OCI-LY1 (cell line): ENCODE data around the gene SPTLC3.

Experiments
- H2AFZ ChIP-seq: fragments of 200-600 bp; sonication (generic), shearing (Covaris generic); 2 replicates; pipeline ENCODE4 v1.6.0; 2014; ENCODE audit warnings: antibody characterized with exemption, mild to moderate bottlenecking, low read length
- H3F3A ChIP-seq: fragments of 200-600 bp; sonication (generic), shearing (Covaris generic); 2 replicates; pipeline ENCODE4 v1.6.0; 2014; ENCODE audit warnings: mild to moderate bottlenecking, antibody characterized with exemption, low read length, moderate library complexity; ENCODE audit not compliant: insufficient read depth
- H3K27ac ChIP-seq: fragments of 200-600 bp; sonication (generic); 2 replicates; pipeline ENCODE4 v1.5.1; 2014; ENCODE audit warnings: low read length, mixed run types, mild to moderate bottlenecking, low read depth; ENCODE audit not compliant: poor library complexity, severe bottlenecking
- H3K27me3 ChIP-seq: fragments of 200-600 bp; sonication (generic); 2 replicates; pipeline ENCODE4 v1.6.0; 2014; ENCODE audit warnings: antibody characterized with exemption, mild to moderate bottlenecking, low read length, moderate library complexity; ENCODE audit not compliant: insufficient read depth
- H3K36me3 ChIP-seq: fragments of 200-600 bp; sonication (generic); 2 replicates; pipeline ENCODE4 v1.6.1; 2014; ENCODE audit warnings: mild to moderate bottlenecking, antibody characterized with exemption, low read length, moderate library complexity, mixed read lengths; ENCODE audit not compliant: insufficient read depth
- H3K4me1 ChIP-seq: fragments of 200-600 bp; sonication (generic); 2 replicates; pipeline ENCODE4 v1.5.1; 2014; ENCODE audit warnings: mild to moderate bottlenecking, low read length, moderate library complexity; ENCODE audit not compliant: insufficient read depth, severe bottlenecking
- H3K4me2 ChIP-seq: fragments of 200-600 bp; sonication (generic), shearing (Covaris generic); 2 replicates; pipeline ENCODE4 v1.6.1; 2014; ENCODE audit warnings: low read length
- H3K4me3 ChIP-seq: fragments of 200-600 bp; sonication (generic); 2 replicates; pipeline ENCODE4 v1.5.1; 2014; ENCODE audit warnings: low read length, low read depth, mild to moderate bottlenecking, mixed read lengths; ENCODE audit not compliant: poor library complexity, severe bottlenecking
- H3K79me2 ChIP-seq: fragments of 200-600 bp; shearing (Covaris generic); 2 replicates; pipeline ENCODE4 v1.6.1; 2016; ENCODE audit warnings: mixed run types, low read length, mixed read lengths; ENCODE audit not compliant: insufficient read depth
- H3K9ac ChIP-seq: fragments of 200-600 bp; sonication (generic), shearing (Covaris generic); 2 replicates; pipeline ENCODE4 v1.6.1; 2014; ENCODE audit warnings: mild to moderate bottlenecking, low read length, mixed read lengths
- H3K9me2 ChIP-seq: fragments of 200-600 bp; sonication (generic), shearing (Covaris generic); 2 replicates; pipeline ENCODE4 v1.6.1; 2014; ENCODE audit warnings: low read depth, mild to moderate bottlenecking, low read length, mixed read lengths
- H3K9me3 ChIP-seq: fragments of 200-600 bp; shearing (Covaris generic); 2 replicates; pipeline ENCODE4 v1.6.1; 2014; ENCODE audit warnings: low read length, mixed read lengths
- H4K20me1 ChIP-seq: fragments of 200-600 bp; sonication (generic), shearing (Covaris generic); 2 replicates; pipeline ENCODE4 v1.6.0; 2016; ENCODE audit warnings: mild to moderate bottlenecking, low read length; ENCODE audit not compliant: insufficient read depth
- EZH2 ChIP-seq: fragments of 200-600 bp; sonication (generic), shearing (Covaris generic); IDR thresholded peaks from 2 replicates; pipeline ENCODE4 v1.8.0; 2017; ENCODE audit warnings: borderline replicate concordance, mixed run types, mild to moderate bottlenecking, antibody characterized with exemption, low read length, moderate library complexity, mixed read lengths
- TF ChIP-seq, protein P1 (sequence below): fragments of 200-600 bp; sonication (generic), shearing (Covaris generic); IDR thresholded peaks from 2 replicates; pipeline ENCODE4 v1.5.1; 2017; ENCODE audit warnings: mild to moderate bottlenecking, antibody characterized with exemption, low read length, moderate library complexity, mixed read lengths

Gene SPTLC3

DNA sequence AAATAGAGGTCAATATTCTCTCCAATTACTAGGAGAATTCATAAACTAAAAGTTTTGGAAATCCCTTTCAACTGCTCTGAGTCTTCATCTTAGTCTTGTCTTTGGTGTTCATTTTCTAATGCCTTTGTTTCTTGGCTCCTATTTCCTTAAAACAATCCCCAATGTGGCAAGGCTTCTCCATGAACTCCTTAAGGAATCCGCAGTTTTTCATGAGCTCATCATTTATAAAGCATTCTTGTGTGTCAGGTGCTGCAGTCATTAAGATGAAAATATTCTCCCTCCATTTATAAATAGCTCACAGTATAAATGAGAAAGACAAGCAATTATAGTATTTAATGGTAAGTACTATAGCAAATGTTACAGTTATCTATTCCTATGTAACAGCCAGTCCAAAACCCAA lies 4.6 kb downstream of the SPTLC3 start:
- no peaks in the 10 kb centered on the region for H3K9me3 ChIP-seq
- no peaks in the 10 kb centered on the region for H4K20me1 ChIP-seq
- no peak overlapping the region for H3K4me2 ChIP-seq
- no peaks in the 10 kb centered on the region for H3K36me3 ChIP-seq
- H3K27me3 ChIP-seq, result no peaks in the 10 kb centered on the region
- no peaks in the 10 kb centered on the region for H3K79me2 ChIP-seq
- TF ChIP-seq, protein P1, sequence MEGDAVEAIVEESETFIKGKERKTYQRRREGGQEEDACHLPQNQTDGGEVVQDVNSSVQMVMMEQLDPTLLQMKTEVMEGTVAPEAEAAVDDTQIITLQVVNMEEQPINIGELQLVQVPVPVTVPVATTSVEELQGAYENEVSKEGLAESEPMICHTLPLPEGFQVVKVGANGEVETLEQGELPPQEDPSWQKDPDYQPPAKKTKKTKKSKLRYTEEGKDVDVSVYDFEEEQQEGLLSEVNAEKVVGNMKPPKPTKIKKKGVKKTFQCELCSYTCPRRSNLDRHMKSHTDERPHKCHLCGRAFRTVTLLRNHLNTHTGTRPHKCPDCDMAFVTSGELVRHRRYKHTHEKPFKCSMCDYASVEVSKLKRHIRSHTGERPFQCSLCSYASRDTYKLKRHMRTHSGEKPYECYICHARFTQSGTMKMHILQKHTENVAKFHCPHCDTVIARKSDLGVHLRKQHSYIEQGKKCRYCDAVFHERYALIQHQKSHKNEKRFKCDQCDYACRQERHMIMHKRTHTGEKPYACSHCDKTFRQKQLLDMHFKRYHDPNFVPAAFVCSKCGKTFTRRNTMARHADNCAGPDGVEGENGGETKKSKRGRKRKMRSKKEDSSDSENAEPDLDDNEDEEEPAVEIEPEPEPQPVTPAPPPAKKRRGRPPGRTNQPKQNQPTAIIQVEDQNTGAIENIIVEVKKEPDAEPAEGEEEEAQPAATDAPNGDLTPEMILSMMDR, result no peak
- TF ChIP-seq EZH2, result no peak
- no peak overlapping the region for H2AFZ ChIP-seq
- peaks cover 22% of the 10 kb centered on the region for H3K4me1 ChIP-seq
- H3K9me2 ChIP-seq, result no peaks in the 10 kb centered on the region
- no peak overlapping the region for H3K4me3 ChIP-seq
- H3F3A ChIP-seq, result no peaks in the 10 kb centered on the region
- H3K9ac ChIP-seq, result no peak overlapping the region
- no peak overlapping the region for H3K27ac ChIP-seq

DNA sequence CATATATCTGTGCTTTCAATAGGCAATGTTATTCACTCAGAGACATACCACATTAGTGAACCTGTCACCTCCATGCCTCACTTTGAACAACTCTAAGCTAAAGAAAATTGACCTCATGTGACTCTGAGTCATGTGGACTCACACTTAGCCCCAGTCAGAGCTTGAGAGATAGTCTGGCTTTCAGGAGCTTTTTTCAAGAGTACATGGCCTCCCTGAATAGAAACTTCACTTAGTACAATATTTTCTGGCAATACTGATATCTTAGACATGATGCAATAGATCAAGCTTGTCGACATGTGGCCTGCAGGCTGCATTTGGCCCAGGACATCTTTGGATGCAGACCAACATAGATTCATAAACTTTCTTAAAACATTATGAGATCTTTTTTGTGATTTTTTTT lies 8.5 kb downstream of the SPTLC3 start:
- H3F3A ChIP-seq, result no peaks in the 10 kb centered on the region
- H4K20me1 ChIP-seq, result no peaks in the 10 kb centered on the region
- no peaks in the 10 kb centered on the region for H3K9me3 ChIP-seq
- no peak overlapping the region for H3K27ac ChIP-seq
- H3K36me3 ChIP-seq, result no peaks in the 10 kb centered on the region
- H3K4me1 ChIP-seq, result no peaks in the 10 kb centered on the region
- no peak for TF ChIP-seq EZH2
- TF ChIP-seq, protein P1, result no peak
- no peak overlapping the region for H3K4me3 ChIP-seq
- H3K9me2 ChIP-seq, result no peaks in the 10 kb centered on the region
- no peaks in the 10 kb centered on the region for H3K79me2 ChIP-seq
- H3K4me2 ChIP-seq, result no peak overlapping the region
- no peak overlapping the region for H2AFZ ChIP-seq
- no peak overlapping the region for H3K9ac ChIP-seq
- H3K27me3 ChIP-seq, result no peaks in the 10 kb centered on the region

DNA sequence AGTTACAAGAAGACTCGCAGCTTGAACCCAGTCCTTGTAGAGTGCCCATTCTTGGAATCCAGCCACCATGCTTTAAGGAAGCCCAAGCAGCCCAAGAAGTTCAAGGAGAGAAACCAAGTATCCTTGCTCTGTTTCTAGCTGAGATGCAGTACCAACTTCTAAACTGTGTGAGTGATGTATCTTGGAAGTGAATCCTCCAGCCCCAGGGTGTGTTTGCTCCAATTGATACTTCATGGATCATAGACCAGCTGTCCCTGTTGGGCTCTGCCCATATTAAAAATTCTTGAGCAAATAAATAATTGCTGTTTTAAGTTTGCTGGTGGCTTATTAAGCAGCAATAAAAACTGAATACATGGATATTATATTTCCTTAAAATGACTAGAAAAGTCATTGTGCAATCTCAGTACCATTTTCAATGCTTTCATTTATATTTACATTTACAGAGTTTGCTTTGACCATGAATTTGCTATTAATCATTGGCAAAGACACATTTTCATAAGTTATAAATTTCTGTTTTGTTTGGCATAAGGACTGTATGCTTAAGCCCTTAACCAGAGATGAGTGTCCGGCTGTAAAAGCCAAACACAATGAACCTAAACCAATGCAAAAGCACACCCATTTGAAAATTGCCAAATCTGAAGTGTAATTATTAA lies 9.2 kb downstream of the SPTLC3 start:
- H3F3A ChIP-seq, result no peaks in the 10 kb centered on the region
- H3K9me2 ChIP-seq, result no peaks in the 10 kb centered on the region
- no peak overlapping the region for H3K9ac ChIP-seq
- no peak overlapping the region for H3K4me3 ChIP-seq
- no peaks in the 10 kb centered on the region for H3K79me2 ChIP-seq
- H4K20me1 ChIP-seq, result no peaks in the 10 kb centered on the region
- no peak overlapping the region for H3K27ac ChIP-seq
- H3K4me2 ChIP-seq, result no peak overlapping the region
- no peaks in the 10 kb centered on the region for H3K4me1 ChIP-seq
- TF ChIP-seq, protein P1, result no peak
- TF ChIP-seq EZH2, result no peak
- H3K36me3 ChIP-seq, result no peaks in the 10 kb centered on the region
- H2AFZ ChIP-seq, result no peak overlapping the region
- H3K27me3 ChIP-seq, result no peaks in the 10 kb centered on the region
- no peaks in the 10 kb centered on the region for H3K9me3 ChIP-seq
